ENCODE data around the gene CPN2. TPM values are rescaled to one million over a fixed set of nuclear protein-coding genes. Genes with fewer than 3 reads are reported as not detected.

The CPN2 gene
- total RNA-seq, 1 donor from 2014 or later, result 2.4 TPM

- peaks cover 36% of the 10 kb centered on the region for H3K4me1 ChIP-seq
Measured at GRCh38 chr3:194326968-194327217, 24.2 kb downstream of the CPN2 start.

GRCh38 chr3:194326192-194326967, 24.7 kb downstream of the CPN2 start:
- no peak overlapping the region for H3K27ac ChIP-seq (replicated peaks)
- no peak for DNase-seq
- TF ChIP-seq CTCF (IDR thresholded peaks at IDR 0.05; ENCODE audit: borderline replicate concordance), result no peak
- H3K36me3 ChIP-seq, result no peaks in the 10 kb centered on the region
- peaks cover 34% of the 10 kb centered on the region for H3K4me1 ChIP-seq
- no peaks in the 10 kb centered on the region for H3K9me3 ChIP-seq (replicated peaks)
- intact Hi-C loops (cut with micrococcal nuclease), result no loop called here
- peaks cover 52% of the 10 kb centered on the region for H3K27me3 ChIP-seq (ENCODE audit: low read depth)
- no peak overlapping the region for H3K4me3 ChIP-seq

More at GRCh38 chr3:194326968-194327217, 24.2 kb downstream of the CPN2 start:
- Histone ChIP-seq H3K27ac (replicated peaks) (no peak overlapping the region), H3K4me3 (no peak overlapping the region), H3K9me3 (replicated peaks) (no peaks in the 10 kb centered on the region), H3K27me3 (ENCODE audit: low read depth) (peaks cover 55% of the 10 kb centered on the region), H3K36me3 (no peaks in the 10 kb centered on the region)
- DNase-seq, result no peak
- no peak for TF ChIP-seq CTCF (IDR thresholded peaks at IDR 0.05; ENCODE audit: borderline replicate concordance)
- intact Hi-C loops (cut with micrococcal nuclease), result no loop called here

GRCh38 chr3:194325424-194326153, 25.5 kb downstream of the CPN2 start:
- Histone ChIP-seq H3K4me1 (peaks cover 27% of the 10 kb centered on the region), H3K4me3 (no peak overlapping the region), H3K27ac (replicated peaks) (no peak overlapping the region), H3K27me3 (ENCODE audit: low read depth) (peaks cover 51% of the 10 kb centered on the region), H3K9me3 (replicated peaks) (no peaks in the 10 kb centered on the region), H3K36me3 (no peaks in the 10 kb centered on the region)
- intact Hi-C loops (cut with micrococcal nuclease), result no loop called here
- no peak for DNase-seq
- no peak for TF ChIP-seq CTCF (IDR thresholded peaks at IDR 0.05; ENCODE audit: borderline replicate concordance)

GRCh38 chr3:194324823-194325327, 26.3 kb downstream of the CPN2 start:
- peaks cover 20% of the 10 kb centered on the region for H3K4me1 ChIP-seq
- intact Hi-C loops (cut with micrococcal nuclease), result no loop called here
- DNase-seq, result no peak

More at GRCh38 chr3:194324823-194325327, 26.3 kb downstream of the CPN2 start:
- peaks cover under 1% of the 10 kb centered on the region for H3K9me3 ChIP-seq (replicated peaks)
- H3K27ac ChIP-seq (replicated peaks), result no peak overlapping the region
- H3K4me3 ChIP-seq, result no peak overlapping the region
- no peak for TF ChIP-seq CTCF (IDR thresholded peaks at IDR 0.05; ENCODE audit: borderline replicate concordance)
- H3K36me3 ChIP-seq, result no peaks in the 10 kb centered on the region
- peaks cover 50% of the 10 kb centered on the region for H3K27me3 ChIP-seq (ENCODE audit: low read depth)

Data from left ventricle myocardium inferior (tissue), 1 donor.